A673 (cell line): ENCODE measurements around the gene RAN. TPM values are rescaled to one million over a fixed set of nuclear protein-coding genes. Genes with fewer than 3 reads are reported as not detected.

Experiments
- BruUV-seq: library from RNA; stranded (reverse); fragments of 400-500 nt; replicated peaks from 2 replicates; lab custom pipeline; 2021; lab: Mats Ljungman, UMichigan
- CTCF ChIA-PET: fragments of 300-600 bp; sonication (Branson Sonifier 250); formaldehyde crosslinking; loops from one replicate; lab custom pipeline; 2022; ENCODE audit warnings: antibody characterized with exemption; lab: Charles Lee
- POLR2A ChIA-PET: fragments of 300-600 bp; sonication (Branson Sonifier 250); formaldehyde crosslinking; loops from one replicate; lab custom pipeline; 2022; ENCODE audit warnings: antibody characterized with exemption; ENCODE audit not compliant: low non-redundant PET; lab: Charles Lee
- DNase-seq: peaks from one replicate; pipeline ENCODE4 v3.0.0-alpha.2; 2015; ENCODE audit warnings: low spot score
- H3K27ac ChIP-seq: fragments of 200-600 bp; sonication (generic); 2 replicates; pipeline ENCODE4 v1.5.1; 2016; ENCODE audit warnings: mixed run types, low read depth, mild to moderate bottlenecking, mixed read lengths, antibody characterized with exemption, low read length; ENCODE audit not compliant: poor library complexity, severe bottlenecking
- H3K27me3 ChIP-seq: fragments of 200-600 bp; sonication (generic); replicated peaks from 2 replicates; pipeline ENCODE4 v1.6.1; 2017; ENCODE audit warnings: mixed run types, low read depth, mild to moderate bottlenecking, mixed read lengths, antibody characterized with exemption, low read length; ENCODE audit not compliant: insufficient read depth, poor library complexity
- H3K36me3 ChIP-seq: fragments of 200-600 bp; sonication (generic); 2 replicates; pipeline ENCODE4 v1.6.1; 2016; ENCODE audit warnings: mixed run types, mild to moderate bottlenecking, mixed read lengths, antibody characterized with exemption, low read length; ENCODE audit not compliant: insufficient read depth, poor library complexity, severe bottlenecking
- H3K4me1 ChIP-seq: fragments of 200-600 bp; sonication (generic); 2 replicates; pipeline ENCODE4 v1.6.1; 2017; ENCODE audit warnings: mixed run types, mild to moderate bottlenecking, mixed read lengths, antibody characterized with exemption, low read length; ENCODE audit not compliant: insufficient read depth, poor library complexity, severe bottlenecking
- H3K4me3 ChIP-seq: fragments of 200-600 bp; sonication (generic); 2 replicates; pipeline ENCODE4 v1.5.1; 2016; ENCODE audit warnings: low read depth, mixed run types, mild to moderate bottlenecking, mixed read lengths, low read length; ENCODE audit not compliant: poor library complexity, severe bottlenecking
- H3K9me3 ChIP-seq: fragments of 200-600 bp; sonication (generic); 2 replicates; pipeline ENCODE4 v1.6.1; 2016; ENCODE audit warnings: mixed run types, low read depth, mild to moderate bottlenecking, mixed read lengths, antibody characterized with exemption, low read length; ENCODE audit not compliant: poor library complexity, severe bottlenecking
- CTCF ChIP-seq: fragments of 300-800, 200-600 bp; sonication (generic); conservative IDR thresholded peaks from 2 replicates; pipeline ENCODE4 v1.5.1; 2017; ENCODE audit warnings: low read depth, mild to moderate bottlenecking, antibody characterized with exemption, low read length, moderate library complexity, mixed read lengths
- EZH2 ChIP-seq: fragments of 200-600 bp; sonication (generic); IDR thresholded peaks from 2 replicates; pipeline ENCODE4 v1.6.1; 2017; ENCODE audit warnings: borderline replicate concordance, low read depth, mild to moderate bottlenecking, mixed read lengths, antibody characterized with exemption, low read length; ENCODE audit not compliant: poor library complexity, severe bottlenecking
- intact Hi-C: fragments of 100-400 bp; cut with micrococcal nuclease; formaldehyde crosslinking; loops from one replicate; pipeline ENCODE4 v1.10.0; 2022; ENCODE audit not compliant: unreplicated experiment
- total RNA-seq: library from RNA; stranded (reverse); gene quantifications from 2 replicates; pipeline ENCODE4 v1.2.3, GENCODE V29; 2021

Gene RAN
- total RNA-seq, 1 experiment from 2014 or later, result 1,894 TPM

- DNase-seq, result no peak
- intact Hi-C loops, result no loop called here
- ChIA-PET POLR2A (no interaction called here), CTCF (no interaction called here)
- Histone ChIP-seq H3K4me1 (no peaks in the 10 kb centered on the region), H3K9me3 (no peaks in the 10 kb centered on the region), H3K27me3 (no peaks in the 10 kb centered on the region), H3K4me3 (no peak overlapping the region), H3K36me3 (peaks cover 7% of the 10 kb centered on the region), H3K27ac (no peak overlapping the region)
- BruUV-seq, result no TSS peak
- no peak for TF ChIP-seq EZH2
- TF ChIP-seq CTCF, result no peak
These were observed 42.2 kb upstream of the RAN start for GRCh38 chr12:130829391-130830245.

GRCh38 chr12:130830246-130830551 is 41.7 kb upstream of the RAN start:
- no TSS peak for BruUV-seq
- no peaks in the 10 kb centered on the region for H3K9me3 ChIP-seq
- H3K27me3 ChIP-seq, result no peaks in the 10 kb centered on the region
- no peaks in the 10 kb centered on the region for H3K4me1 ChIP-seq
- H3K27ac ChIP-seq, result no peak overlapping the region
- intact Hi-C loops, result no loop called here
- H3K36me3 ChIP-seq, result peaks cover 7% of the 10 kb centered on the region
- TF ChIP-seq EZH2 (no peak), CTCF (no peak)
- POLR2A ChIA-PET, result interaction anchor here (0.7 kb wide), 1 partner anchor 21 kb away, joined by 3 read pairs; no protein-coding TSS in a partner anchor
- DNase-seq, result no peak
- CTCF ChIA-PET, result no interaction called here
- H3K4me3 ChIP-seq, result no peak overlapping the region

GRCh38 chr12:130831246-130831645 is 40.6 kb upstream of the RAN start:
- no TSS peak for BruUV-seq
- Histone ChIP-seq H3K27me3 (no peaks in the 10 kb centered on the region), H3K27ac (no peak overlapping the region), H3K36me3 (peaks cover 4% of the 10 kb centered on the region), H3K4me3 (no peak overlapping the region), H3K4me1 (no peaks in the 10 kb centered on the region), H3K9me3 (no peaks in the 10 kb centered on the region)
- ChIA-PET CTCF (no interaction called here), POLR2A (no interaction called here)
- TF ChIP-seq CTCF, result no peak
- no peak for TF ChIP-seq EZH2
- no peak for DNase-seq
- intact Hi-C loops, result no loop called here
